GM21717 (cell line): ENCODE measurements around the gene PLCG1.

Experiments used
- ATAC-seq: cut with Tn5 transposase; IDR thresholded peaks from one replicate; pipeline ENCODE4 v1.9.1; 2021; ENCODE audit warnings: mild to moderate bottlenecking, moderate library complexity; ENCODE audit not compliant: unreplicated experiment

PLCG1 gene

GRCh38 chr20:41141153-41141815 is 3.9 kb downstream of the PLCG1 start:
- no peak for ATAC-seq

GRCh38 chr20:41142245-41142644 is 4.9 kb downstream of the PLCG1 start:
- ATAC-seq, result no peak

GRCh38 chr20:41142919-41143318 is 5.6 kb downstream of the PLCG1 start:
- no peak for ATAC-seq

GRCh38 chr20:41143354-41143753 is 6.0 kb downstream of the PLCG1 start:
- ATAC-seq, result no peak

GRCh38 chr20:41145317-41145716 is 8.0 kb downstream of the PLCG1 start:
- no peak for ATAC-seq

- ATAC-seq, result no peak
Measured at GRCh38 chr20:41145821-41146620, 8.7 kb downstream of the PLCG1 start.

GRCh38 chr20:41147767-41148191 is 10.4 kb downstream of the PLCG1 start:
- ATAC-seq, result no peak

- ATAC-seq, result no peak
Measured at GRCh38 chr20:41148942-41149341, 11.6 kb downstream of the PLCG1 start.

- no peak for ATAC-seq
Measured at GRCh38 chr20:41150664-41151063, 13.3 kb downstream of the PLCG1 start.

- no peak for ATAC-seq
Measured at GRCh38 chr20:41151134-41151869, 14.0 kb downstream of the PLCG1 start.

- no peak for ATAC-seq
Measured at GRCh38 chr20:41152108-41152757, 14.9 kb downstream of the PLCG1 start.

- no peak for ATAC-seq
Measured at GRCh38 chr20:41154436-41155176, 17.3 kb downstream of the PLCG1 start.

GRCh38 chr20:41155261-41155660 is 17.9 kb downstream of the PLCG1 start:
- ATAC-seq, result no peak

GRCh38 chr20:41158082-41158625 is 20.8 kb downstream of the PLCG1 start:
- ATAC-seq, result no peak

- ATAC-seq, result no peak
Measured at GRCh38 chr20:41159547-41159946, 22.2 kb downstream of the PLCG1 start.

GRCh38 chr20:41160686-41161085 is 23.3 kb downstream of the PLCG1 start:
- no peak for ATAC-seq

GRCh38 chr20:41161886-41162285 is 24.5 kb downstream of the PLCG1 start:
- no peak for ATAC-seq

- ATAC-seq, result no peak
Measured at GRCh38 chr20:41162396-41162795, 25.1 kb downstream of the PLCG1 start.

- ATAC-seq, result no peak
Measured at GRCh38 chr20:41163821-41164220, 26.5 kb downstream of the PLCG1 start.
